Stimulated activated CD8-positive, alpha-beta memory T cell treated with anti-CD3 and anti-CD28 coated beads, Interleukin-4, amount 100 ng/mL, for 48 hours (primary cell): ENCODE data around the gene RUFY3.

Source experiments
- DNase-seq: peaks from one replicate; pipeline ENCODE4 v3.0.0-alpha.2; 2020

The RUFY3 gene

GRCh38 chr4:70844180-70844579 lies 122.4 kb downstream of the RUFY3 start:
- no peak for DNase-seq

- DNase-seq = no peak
These were observed 127.5 kb downstream of the RUFY3 start for GRCh38 chr4:70849291-70849690.

GRCh38 chr4:70855464-70855863 lies 133.7 kb downstream of the RUFY3 start:
- DNase-seq = no peak
